ENCODE results near the gene PLA2G4D. TPM values are rescaled to one million over a fixed set of nuclear protein-coding genes. Genes with fewer than 3 reads are reported as not detected.
A peak's percentile ranks its signal among the peaks of the same experiment; 100 is the strongest.

The PLA2G4D gene
- total and polyA plus RNA-seq, 8 donors = 0.18 to 3.2 (median 2.0) TPM; not detected in 4

GRCh38 chr15:42087460-42087859 lies 6.9 kb downstream of the PLA2G4D start:
- intact Hi-C loops (cut with DNase I; ENCODE audit: low total_unique reads) = no loop called here
- Histone ChIP-seq H3K4me1 (peaks cover 26 to 45% (median 35%) of the 10 kb centered on the region in 4 donors), H3K27ac (no peak overlapping the region), H3K36me3 (no peaks in the 10 kb centered on the region), H3K4me3 (no peak overlapping the region), H3K9me3 (no peaks in the 10 kb centered on the region), H3K27me3 (peaks cover 0 to 36% (median 0%) of the 10 kb centered on the region in 3 donors)
- 92 to 97% (median 94%) methylated on average over 4 to 13 of the region's 13 CpGs for WGBS, 5 donors
- TF ChIP-seq POLR2A (IDR thresholded peaks at IDR 0.05) (no peak), EP300 (IDR thresholded peaks at IDR 0.05) (no peak), POLR2AphosphoS5 (IDR thresholded peaks at IDR 0.05) (no peak)
- peak in 1 of 2 donors; percentile 19 for DNase-seq

GRCh38 chr15:42085721-42086120 lies 8.6 kb downstream of the PLA2G4D start:
- WGBS, 5 donors = 71 to 96% (median 91%) methylated on average over 3 of the region's 3 CpGs
- peaks cover 26 to 44% (median 34%) of the 10 kb centered on the region in 4 donors for H3K4me1 ChIP-seq
- H3K36me3 ChIP-seq = no peaks in the 10 kb centered on the region
- DNase-seq = no peak
- peaks cover 0 to 46% (median 0%) of the 10 kb centered on the region in 3 donors for H3K27me3 ChIP-seq
- H3K4me3 ChIP-seq = no peak overlapping the region
- H3K27ac ChIP-seq = no peak overlapping the region
- intact Hi-C loops (cut with DNase I; ENCODE audit: low total_unique reads) = no loop called here
- H3K9me3 ChIP-seq = no peaks in the 10 kb centered on the region
- TF ChIP-seq POLR2AphosphoS5 (IDR thresholded peaks at IDR 0.05) (no peak), CTCF (IDR thresholded peaks at IDR 0.05) (no peak), EP300 (IDR thresholded peaks at IDR 0.05) (no peak), POLR2A (IDR thresholded peaks at IDR 0.05) (no peak)

GRCh38 chr15:42085236-42085605 lies 9.1 kb downstream of the PLA2G4D start:
- intact Hi-C loops (cut with DNase I; ENCODE audit: low total_unique reads) = no loop called here
- 35 to 66% (median 58%) methylated on average over 5 of the region's 5 CpGs for WGBS, 5 donors
- Histone ChIP-seq H3K27ac (peak overlapping the region in 1 of 5 donors; percentile 44), H3K4me3 (no peak overlapping the region), H3K4me1 (peaks cover 26 to 42% (median 33%) of the 10 kb centered on the region in 4 donors), H3K9me3 (no peaks in the 10 kb centered on the region), H3K27me3 (peaks cover 0 to 49% (median 0%) of the 10 kb centered on the region in 3 donors), H3K36me3 (no peaks in the 10 kb centered on the region)
- DNase-seq = peak in 1 of 2 donors; percentile 38
- TF ChIP-seq EP300 (IDR thresholded peaks at IDR 0.05) (no peak), POLR2AphosphoS5 (IDR thresholded peaks at IDR 0.05) (no peak), CTCF (IDR thresholded peaks at IDR 0.05) (no peak), POLR2A (IDR thresholded peaks at IDR 0.05) (no peak)

GRCh38 chr15:42084465-42085235 lies 9.7 kb downstream of the PLA2G4D start:
- peaks cover 0 to 50% (median 0%) of the 10 kb centered on the region in 3 donors for H3K27me3 ChIP-seq
- peak in 1 of 3 donors; percentile 62 for TF ChIP-seq POLR2AphosphoS5 (IDR thresholded peaks at IDR 0.05)
- TF ChIP-seq CTCF (IDR thresholded peaks at IDR 0.05) = peak in 5 of 7 experiments; percentile 82 to 94 (median 88)
- TF ChIP-seq POLR2A (IDR thresholded peaks at IDR 0.05) = no peak
- H3K27ac ChIP-seq = peak overlapping the region in 1 of 5 donors; percentile 44
- no peaks in the 10 kb centered on the region for H3K9me3 ChIP-seq
- H3K4me3 ChIP-seq = no peak overlapping the region
- H3K4me1 ChIP-seq = peaks cover 20 to 36% (median 30%) of the 10 kb centered on the region in 4 donors
- intact Hi-C loops (cut with DNase I; ENCODE audit: low total_unique reads) = no loop called here
- peak; percentile 81 to 89 for DNase-seq
- 23 to 27% (median 26%) methylated on average over 26 to 29 of the region's 29 CpGs for WGBS, 5 donors
- H3K36me3 ChIP-seq = no peaks in the 10 kb centered on the region
